Mesendoderm (in vitro differentiated cells): ENCODE measurements around the gene SH3BP4.
"Not testable (repeated sequence)": the region's sequence is repeated elsewhere in the genome, so short reads cannot be mapped to it uniquely, and the experiment has no call there.

ENCODE experiments used
- DNase-seq: peaks from one replicate; pipeline ENCODE4 v3.0.0; 2013
- H2AK5ac ChIP-seq: 2 replicates; pipeline ENCODE4 v1.6.1; 2013; ENCODE audit warnings: low read length, inconsistent platforms
- H2BK120ac ChIP-seq: 2 replicates; pipeline ENCODE4 v1.6.1; 2013; ENCODE audit warnings: low read depth, mild to moderate bottlenecking, low read length, moderate library complexity, mixed read lengths
- H2BK15ac ChIP-seq: replicated peaks from 2 replicates; pipeline ENCODE4 v1.6.1; 2013; ENCODE audit warnings: low read depth, mild to moderate bottlenecking, moderate library complexity
- H2BK5ac ChIP-seq: 2 replicates; pipeline ENCODE4 v1.6.1; 2013; ENCODE audit warnings: low read length, inconsistent platforms
- H3K18ac ChIP-seq: 2 replicates; pipeline ENCODE4 v1.6.1; 2013; ENCODE audit warnings: mild to moderate bottlenecking, low read length, mixed read lengths
- H3K23ac ChIP-seq: one replicate; pipeline ENCODE4 v1.6.1; 2013; ENCODE audit warnings: low read length
- H3K27ac ChIP-seq: 2 replicates; pipeline ENCODE4 v1.5.1; 2013; ENCODE audit warnings: low read depth, mild to moderate bottlenecking, inconsistent platforms, low read length, moderate library complexity
- H3K27me3 ChIP-seq: 2 replicates; pipeline ENCODE4 v1.6.1; 2013; ENCODE audit warnings: low read length, control low read depth, mild to moderate bottlenecking, inconsistent platforms; ENCODE audit not compliant: insufficient read depth, poor library complexity
- H3K36me3 ChIP-seq: 2 replicates; pipeline ENCODE4 v1.6.1; 2013; ENCODE audit warnings: low read length, inconsistent platforms; ENCODE audit not compliant: control insufficient read depth, insufficient read depth
- H3K4ac ChIP-seq: one replicate; pipeline ENCODE4 v1.6.1; 2013; ENCODE audit warnings: low read depth, mild to moderate bottlenecking, low read length, moderate library complexity
- H3K4me1 ChIP-seq: 2 replicates; pipeline ENCODE4 v1.6.1; 2013; ENCODE audit warnings: low read depth, low read length, inconsistent platforms; ENCODE audit not compliant: control insufficient read depth
- H3K4me2 ChIP-seq: 2 replicates; pipeline ENCODE4 v1.6.1; 2013; ENCODE audit warnings: low read length
- H3K4me3 ChIP-seq: 2 replicates; pipeline ENCODE4 v1.5.1; 2013; ENCODE audit warnings: mild to moderate bottlenecking, low read length
- H3K56ac ChIP-seq: one replicate; pipeline ENCODE4 v1.6.1; 2013; ENCODE audit warnings: low read length
- H3K79me1 ChIP-seq: 2 replicates; pipeline ENCODE4 v1.6.1; 2013; ENCODE audit warnings: low read length, inconsistent platforms
- H3K79me2 ChIP-seq: 2 replicates; pipeline ENCODE4 v1.6.1; 2013; ENCODE audit warnings: mild to moderate bottlenecking, low read length; ENCODE audit not compliant: control insufficient read depth, insufficient read depth
- H3K9ac ChIP-seq: 2 replicates; pipeline ENCODE4 v1.6.1; 2013; ENCODE audit warnings: low read length, inconsistent platforms
- H4K5ac ChIP-seq: one replicate; pipeline ENCODE4 v1.6.1; 2013; ENCODE audit warnings: low read length
- H4K8ac ChIP-seq: one replicate; pipeline ENCODE4 v1.6.1; 2013; ENCODE audit warnings: low read depth, mild to moderate bottlenecking, control low read depth, low read length, moderate library complexity
- WGBS: extraction: QIAGEN DNeasy Blood & Tissue Kit; methylation state at CpG from one replicate; pipeline ENCODE4 v1.1.7; 2013; ENCODE audit warnings: low lambda C conversion rate, missing lambda C conversion rate; ENCODE audit not compliant: insufficient coverage; ENCODE audit errors: extremely low coverage; 5-methylcytosine and 5-hydroxymethylcytosine counted together

The SH3BP4 gene

DNA sequence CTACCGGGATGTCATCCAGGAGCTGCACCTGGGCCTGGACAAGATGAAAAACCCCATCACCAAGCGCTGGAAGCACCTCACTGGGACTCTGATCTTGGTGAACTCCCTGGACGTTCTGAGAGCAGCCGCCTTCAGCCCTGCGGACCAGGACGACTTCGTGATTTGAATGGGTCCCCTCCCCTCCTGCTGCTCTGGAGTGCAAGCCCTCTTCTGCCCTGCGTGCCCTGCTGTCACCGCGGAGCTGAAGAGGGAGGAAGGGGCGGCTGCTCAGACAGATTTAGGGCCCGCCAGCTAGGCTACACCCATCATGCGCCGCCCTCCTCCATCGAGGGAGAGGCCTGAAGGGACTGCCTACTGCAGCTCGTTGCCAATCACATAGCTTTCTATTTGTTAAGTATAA, 101.8 kb downstream of the SH3BP4 start:
- no peak overlapping the region for H4K8ac ChIP-seq
- peaks cover 4% of the 10 kb centered on the region for H3K79me2 ChIP-seq
- H2BK5ac ChIP-seq: no peak overlapping the region
- H3K27ac ChIP-seq: no peak overlapping the region
- no peak for DNase-seq
- no peak overlapping the region for H2AK5ac ChIP-seq
- H3K18ac ChIP-seq: no peak overlapping the region
- no peak overlapping the region for H3K23ac ChIP-seq
- H3K56ac ChIP-seq: no peak overlapping the region
- H2BK15ac ChIP-seq: no peak overlapping the region
- H4K5ac ChIP-seq: no peak overlapping the region
- H3K36me3 ChIP-seq: peaks cover 11% of the 10 kb centered on the region
- peaks cover 16% of the 10 kb centered on the region for H3K79me1 ChIP-seq
- no peak overlapping the region for H2BK120ac ChIP-seq
- no peak overlapping the region for H3K4ac ChIP-seq
- H3K4me1 ChIP-seq: peaks cover 2% of the 10 kb centered on the region
- no peaks in the 10 kb centered on the region for H3K27me3 ChIP-seq
- no peak overlapping the region for H3K9ac ChIP-seq
- H3K4me3 ChIP-seq: no peak overlapping the region
- no CpG with 5 or more reads among the region's 16 CpGs for WGBS
- no peak overlapping the region for H3K4me2 ChIP-seq

DNA sequence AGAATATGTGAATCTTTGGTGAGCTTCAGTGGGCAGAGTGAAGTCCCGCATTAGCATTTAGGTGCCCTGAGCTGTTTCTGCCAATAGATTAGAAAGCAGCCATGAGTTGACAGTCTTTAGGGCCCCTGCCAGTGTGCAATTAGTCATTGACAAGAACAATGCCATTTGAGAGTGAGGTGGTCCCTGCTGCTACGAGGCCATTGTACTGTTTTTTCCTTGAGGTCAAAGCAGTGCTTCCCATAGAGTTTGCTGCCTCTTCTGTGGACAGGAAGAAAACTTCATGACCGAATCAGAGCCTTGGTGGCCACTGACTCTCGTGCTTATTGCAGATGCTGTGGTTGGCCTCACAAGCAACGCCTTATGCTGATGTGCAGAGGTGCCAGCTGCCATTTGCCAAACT, 102.7 kb downstream of the SH3BP4 start:
- Histone ChIP-seq H3K79me1 (peaks cover 10% of the 10 kb centered on the region), H3K4ac (no peak overlapping the region), H4K8ac (no peak overlapping the region), H3K36me3 (peaks cover 11% of the 10 kb centered on the region), H3K4me1 (peaks cover 2% of the 10 kb centered on the region), H3K4me2 (no peak overlapping the region), H3K27me3 (no peaks in the 10 kb centered on the region), H2BK15ac (no peak overlapping the region), H4K5ac (no peak overlapping the region), H3K79me2 (peaks cover 1% of the 10 kb centered on the region), H3K4me3 (no peak overlapping the region), H3K27ac (no peak overlapping the region), H2BK120ac (no peak overlapping the region), H3K18ac (no peak overlapping the region), H3K23ac (no peak overlapping the region), H3K9ac (no peak overlapping the region), H2BK5ac (no peak overlapping the region), H3K56ac (no peak overlapping the region), H2AK5ac (no peak overlapping the region)
- WGBS: no CpG with 5 or more reads among the region's 5 CpGs
- DNase-seq: no peak

GRCh38 chr2:235054919-235055318, 103.1 kb downstream of the SH3BP4 start:
- WGBS: no CpG with 5 or more reads among the region's 7 CpGs
- no peak overlapping the region for H2AK5ac ChIP-seq
- H3K27ac ChIP-seq: no peak overlapping the region
- no peak overlapping the region for H3K18ac ChIP-seq
- no peak overlapping the region for H3K23ac ChIP-seq
- no peak overlapping the region for H3K9ac ChIP-seq
- H3K36me3 ChIP-seq: peaks cover 11% of the 10 kb centered on the region
- no peak overlapping the region for H3K56ac ChIP-seq
- H3K79me2 ChIP-seq: no peaks in the 10 kb centered on the region
- no peak for DNase-seq
- no peaks in the 10 kb centered on the region for H3K27me3 ChIP-seq
- no peak overlapping the region for H4K8ac ChIP-seq
- no peak overlapping the region for H2BK120ac ChIP-seq
- H3K79me1 ChIP-seq: peaks cover 8% of the 10 kb centered on the region
- H2BK5ac ChIP-seq: no peak overlapping the region
- H3K4me2 ChIP-seq: no peak overlapping the region
- H4K5ac ChIP-seq: no peak overlapping the region
- no peak overlapping the region for H2BK15ac ChIP-seq
- no peak overlapping the region for H3K4me3 ChIP-seq
- no peak overlapping the region for H3K4ac ChIP-seq
- peaks cover 2% of the 10 kb centered on the region for H3K4me1 ChIP-seq

DNA sequence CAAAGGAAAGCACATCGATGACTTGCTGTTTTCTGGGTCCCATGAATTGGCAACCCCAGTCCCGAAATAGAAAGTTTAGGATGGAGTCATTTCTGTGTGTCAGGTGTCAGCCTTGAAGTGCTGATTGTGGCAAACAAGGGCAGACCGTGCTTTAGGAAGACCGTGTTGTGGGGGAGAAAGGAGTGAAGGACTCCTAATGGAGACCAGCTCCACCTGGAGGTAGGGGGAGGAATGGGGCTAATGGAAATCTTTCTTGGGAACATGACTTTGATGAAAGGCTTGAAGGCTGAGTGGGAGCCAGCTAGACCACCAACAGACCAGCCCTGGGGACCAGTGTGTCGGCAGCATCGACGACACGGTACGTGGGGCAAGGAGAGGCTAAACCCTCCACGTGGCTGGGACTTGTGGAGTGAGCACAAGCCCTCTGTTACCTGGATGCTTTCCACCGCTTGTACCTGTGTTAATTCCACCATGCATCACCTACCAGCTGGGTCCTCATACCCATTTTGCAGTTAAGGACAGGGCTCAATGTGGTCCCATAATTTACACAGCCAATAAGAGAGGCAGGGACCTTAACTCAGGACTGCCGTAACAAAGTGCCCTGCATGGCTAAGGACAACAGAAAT, 104.2 kb downstream of the SH3BP4 start:
- Histone ChIP-seq H3K9ac (no peak overlapping the region), H2BK5ac (no peak overlapping the region), H3K27ac (no peak overlapping the region), H3K56ac (no peak overlapping the region), H2BK120ac (no peak overlapping the region), H2AK5ac (no peak overlapping the region), H3K23ac (no peak overlapping the region), H3K18ac (no peak overlapping the region), H3K4me1 (no peaks in the 10 kb centered on the region), H4K8ac (no peak overlapping the region), H3K79me1 (peaks cover 4% of the 10 kb centered on the region), H3K4me2 (no peak overlapping the region), H3K36me3 (peaks cover 11% of the 10 kb centered on the region), H3K79me2 (no peaks in the 10 kb centered on the region), H3K4ac (no peak overlapping the region), H3K27me3 (no peaks in the 10 kb centered on the region), H3K4me3 (no peak overlapping the region), H4K5ac (no peak overlapping the region), H2BK15ac (no peak overlapping the region)
- no CpG with 5 or more reads among the region's 12 CpGs for WGBS
- DNase-seq: peak; percentile 84

DNA sequence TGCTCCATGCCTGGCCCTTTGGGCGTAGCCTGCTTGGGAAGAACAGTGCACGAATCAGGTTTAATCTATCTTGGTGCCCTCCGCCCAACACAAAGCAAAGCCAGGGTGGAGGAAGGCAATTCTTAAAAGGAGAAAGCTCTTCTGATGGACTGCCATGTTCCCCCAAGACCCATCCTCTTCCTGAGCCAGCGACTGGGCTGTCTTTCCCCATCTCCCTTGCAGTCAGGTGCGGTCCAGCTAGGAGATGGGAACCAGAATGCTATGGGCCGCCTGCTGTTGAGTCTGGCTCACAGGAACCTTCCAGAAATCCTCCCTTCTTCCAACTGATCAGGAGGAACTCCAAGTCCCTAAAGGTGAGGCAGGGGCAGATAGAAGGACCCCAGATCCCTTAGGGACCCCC, 105.0 kb downstream of the SH3BP4 start:
- no CpG with 5 or more reads among the region's 6 CpGs for WGBS
- H3K4me2 ChIP-seq: no peak overlapping the region

GRCh38 chr2:235057616-235058015, 105.8 kb downstream of the SH3BP4 start:
- H3K4ac ChIP-seq, H2AK5ac ChIP-seq, H3K9ac ChIP-seq, H3K79me2 ChIP-seq, DNase-seq, H3K27ac ChIP-seq, H3K79me1 ChIP-seq, H3K4me3 ChIP-seq, H3K27me3 ChIP-seq, H3K18ac ChIP-seq, H3K4me2 ChIP-seq, H3K23ac ChIP-seq, H3K56ac ChIP-seq, H2BK15ac ChIP-seq, H4K8ac ChIP-seq, H3K4me1 ChIP-seq, H2BK120ac ChIP-seq, H4K5ac ChIP-seq, H2BK5ac ChIP-seq: not testable (repeated sequence)
- WGBS: no CpG with 5 or more reads among the region's 3 CpGs
- H3K36me3 ChIP-seq: peaks cover 11% of the 10 kb centered on the region

More for the DNA sequence above, 105.0 kb downstream of the SH3BP4 start:
- peaks cover 11% of the 10 kb centered on the region for H3K36me3 ChIP-seq
- DNase-seq: no peak
- no peak overlapping the region for H2BK5ac ChIP-seq
- H3K9ac ChIP-seq: no peak overlapping the region
- no peak overlapping the region for H3K18ac ChIP-seq
- H2AK5ac ChIP-seq: no peak overlapping the region
- no peaks in the 10 kb centered on the region for H3K4me1 ChIP-seq
- H3K79me2 ChIP-seq: no peaks in the 10 kb centered on the region
- H3K27ac ChIP-seq: no peak overlapping the region
- no peak overlapping the region for H2BK120ac ChIP-seq
- no peak overlapping the region for H4K5ac ChIP-seq
- H3K79me1 ChIP-seq: no peaks in the 10 kb centered on the region
- H3K56ac ChIP-seq: no peak overlapping the region
- no peak overlapping the region for H3K4ac ChIP-seq
- no peak overlapping the region for H4K8ac ChIP-seq
- H3K23ac ChIP-seq: no peak overlapping the region
- H2BK15ac ChIP-seq: no peak overlapping the region
- no peak overlapping the region for H3K4me3 ChIP-seq
- no peaks in the 10 kb centered on the region for H3K27me3 ChIP-seq
